GM06990 (cell line): Measurements from ENCODE around the gene MAP4K1.
"Not testable (repeated sequence)": the region's sequence is repeated elsewhere in the genome, so short reads cannot be mapped to it uniquely, and the experiment has no call there.

ENCODE experiments used
- DNase-seq: peaks from one replicate; pipeline ENCODE4 v3.0.0-alpha.2; 2011; ENCODE audit not compliant: insufficient read length; ENCODE audit errors: extremely low read depth
- H3K27me3 ChIP-seq: replicated peaks from 2 replicates; pipeline ENCODE4 v1.6.0; 2011; ENCODE audit warnings: low read length; ENCODE audit not compliant: control insufficient read depth, insufficient read depth
- H3K36me3 ChIP-seq: 2 replicates; pipeline ENCODE4 v1.5.1; 2011; ENCODE audit warnings: low read length; ENCODE audit not compliant: control insufficient read depth, insufficient read depth
- H3K4me3 ChIP-seq: replicated peaks from 2 replicates; pipeline ENCODE4 v1.5.1; 2011; ENCODE audit warnings: low read depth, mild to moderate bottlenecking, control low read depth, low read length
- TF ChIP-seq, protein P1 (sequence below): IDR thresholded peaks from 2 replicates; pipeline ENCODE4 v1.5.1; 2011; ENCODE audit warnings: low read length, control low read depth, mild to moderate bottlenecking, inconsistent platforms; ENCODE audit not compliant: insufficient read depth, poor library complexity, severe bottlenecking

The MAP4K1 gene

DNA sequence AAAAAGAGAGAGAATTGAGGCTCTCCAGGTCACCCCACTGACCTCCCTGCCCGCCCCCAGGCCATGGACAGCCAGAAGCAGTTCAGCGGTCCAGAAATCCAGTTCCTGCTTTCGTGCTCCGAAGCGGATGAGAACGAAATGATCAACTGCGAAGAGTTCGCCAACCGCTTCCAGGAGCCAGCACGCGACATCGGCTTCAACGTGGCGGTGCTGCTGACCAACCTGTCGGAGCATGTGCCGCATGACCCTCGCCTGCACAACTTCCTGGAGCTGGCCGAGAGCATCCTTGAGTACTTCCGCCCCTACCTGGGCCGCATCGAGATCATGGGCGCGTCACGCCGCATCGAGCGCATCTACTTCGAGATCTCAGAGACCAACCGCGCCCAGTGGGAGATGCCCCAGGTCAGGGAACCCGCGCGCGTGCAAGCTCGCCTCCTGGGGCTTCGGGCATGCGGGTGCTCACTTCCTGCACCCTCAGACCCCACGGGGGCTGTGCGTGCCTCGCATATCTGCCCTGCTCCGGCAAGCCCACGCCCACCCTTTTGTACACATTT is 56.6 kb downstream of the MAP4K1 start:
- Histone ChIP-seq H3K4me3 (no peak overlapping the region), H3K27me3 (no peaks in the 10 kb centered on the region; the same call in 1 of the 2 replicates), H3K36me3 (no peaks in the 10 kb centered on the region)
- TF ChIP-seq, protein P1, sequence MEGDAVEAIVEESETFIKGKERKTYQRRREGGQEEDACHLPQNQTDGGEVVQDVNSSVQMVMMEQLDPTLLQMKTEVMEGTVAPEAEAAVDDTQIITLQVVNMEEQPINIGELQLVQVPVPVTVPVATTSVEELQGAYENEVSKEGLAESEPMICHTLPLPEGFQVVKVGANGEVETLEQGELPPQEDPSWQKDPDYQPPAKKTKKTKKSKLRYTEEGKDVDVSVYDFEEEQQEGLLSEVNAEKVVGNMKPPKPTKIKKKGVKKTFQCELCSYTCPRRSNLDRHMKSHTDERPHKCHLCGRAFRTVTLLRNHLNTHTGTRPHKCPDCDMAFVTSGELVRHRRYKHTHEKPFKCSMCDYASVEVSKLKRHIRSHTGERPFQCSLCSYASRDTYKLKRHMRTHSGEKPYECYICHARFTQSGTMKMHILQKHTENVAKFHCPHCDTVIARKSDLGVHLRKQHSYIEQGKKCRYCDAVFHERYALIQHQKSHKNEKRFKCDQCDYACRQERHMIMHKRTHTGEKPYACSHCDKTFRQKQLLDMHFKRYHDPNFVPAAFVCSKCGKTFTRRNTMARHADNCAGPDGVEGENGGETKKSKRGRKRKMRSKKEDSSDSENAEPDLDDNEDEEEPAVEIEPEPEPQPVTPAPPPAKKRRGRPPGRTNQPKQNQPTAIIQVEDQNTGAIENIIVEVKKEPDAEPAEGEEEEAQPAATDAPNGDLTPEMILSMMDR, result no peak
- no peak for DNase-seq

GRCh38 chr19:38559428-38560401 is 58.0 kb downstream of the MAP4K1 start:
- peak; percentile 84 for DNase-seq
- no peaks in the 10 kb centered on the region for H3K36me3 ChIP-seq
- H3K4me3 ChIP-seq, result no peak overlapping the region
- H3K27me3 ChIP-seq, result no peaks in the 10 kb centered on the region; the same call in 1 of the 2 replicates
- TF ChIP-seq, protein P1, result no peak

GRCh38 chr19:38558933-38559332 is 58.8 kb downstream of the MAP4K1 start:
- not testable (repeated sequence) for H3K36me3 ChIP-seq, H3K27me3 ChIP-seq, H3K4me3 ChIP-seq, DNase-seq

- TF ChIP-seq, protein P1, result peak; percentile 44
- Histone ChIP-seq H3K27me3 (no peaks in the 10 kb centered on the region), H3K36me3 (no peaks in the 10 kb centered on the region), H3K4me3 (peak overlapping the region; percentile 20; the same call in 1 of the 2 replicates)
- DNase-seq, result peak; percentile 66
Observed at GRCh38 chr19:38557205-38557799, 60.5 kb downstream of the MAP4K1 start.

DNA sequence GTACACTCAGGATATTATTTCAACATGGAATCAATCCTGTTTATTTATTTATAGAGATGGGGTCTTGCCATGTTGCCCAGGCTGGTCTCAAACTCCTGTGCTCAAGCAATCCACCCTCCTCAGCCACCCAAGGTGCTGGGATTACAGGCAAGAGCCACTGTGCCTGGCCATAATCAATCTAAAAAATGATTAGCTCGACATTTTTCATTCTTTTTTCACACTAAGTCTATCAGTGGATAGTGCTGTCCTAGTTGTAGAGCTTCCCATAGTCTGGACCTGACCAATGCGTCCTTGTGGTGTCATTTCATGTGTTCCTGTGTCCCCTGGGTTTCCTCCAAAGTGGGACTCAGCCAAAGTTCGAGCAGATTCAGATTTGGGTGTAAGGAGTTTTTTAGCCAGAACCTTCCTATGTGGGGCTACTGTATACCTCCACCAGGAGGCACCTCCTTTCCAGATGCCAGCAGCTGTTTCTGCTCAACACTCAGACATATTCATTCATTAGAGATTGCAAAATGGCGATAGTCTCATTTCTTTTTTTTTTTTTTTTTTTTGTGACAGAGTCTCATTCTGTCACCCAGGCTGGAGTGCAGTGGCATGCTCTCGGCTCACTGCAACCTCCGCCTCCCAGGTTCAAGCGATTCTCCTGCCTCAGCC is 61.1 kb downstream of the MAP4K1 start:
- no peaks in the 10 kb centered on the region for H3K36me3 ChIP-seq
- TF ChIP-seq, protein P1, result peak; percentile 66
- no peak overlapping the region; the same call in 1 of the 2 replicates for H3K4me3 ChIP-seq
- H3K27me3 ChIP-seq, result no peaks in the 10 kb centered on the region
- peak; percentile 59 for DNase-seq
